Lower leg skin (tissue), 3 donors: Measurements from ENCODE around the gene JAKMIP2.

Source experiments
- CTCF ChIP-seq, 3 donors: fragments of 450-650 bp; IDR thresholded peaks; one replicate each; pipeline ENCODE4 v1.5.1; 2016; ENCODE audit warnings: antibody characterized with exemption in 3 of 3, mild to moderate bottlenecking in 3 of 3, moderate library complexity in 2 of 3
- POLR2A ChIP-seq, 2 donors: fragments of 450-650 bp; IDR thresholded peaks; one replicate each; pipeline ENCODE4 v1.6.1; 2016 to 2017; ENCODE audit warnings: antibody characterized with exemption in 2 of 2, mild to moderate bottlenecking in 1 of 2, moderate library complexity in 1 of 2

DNA sequence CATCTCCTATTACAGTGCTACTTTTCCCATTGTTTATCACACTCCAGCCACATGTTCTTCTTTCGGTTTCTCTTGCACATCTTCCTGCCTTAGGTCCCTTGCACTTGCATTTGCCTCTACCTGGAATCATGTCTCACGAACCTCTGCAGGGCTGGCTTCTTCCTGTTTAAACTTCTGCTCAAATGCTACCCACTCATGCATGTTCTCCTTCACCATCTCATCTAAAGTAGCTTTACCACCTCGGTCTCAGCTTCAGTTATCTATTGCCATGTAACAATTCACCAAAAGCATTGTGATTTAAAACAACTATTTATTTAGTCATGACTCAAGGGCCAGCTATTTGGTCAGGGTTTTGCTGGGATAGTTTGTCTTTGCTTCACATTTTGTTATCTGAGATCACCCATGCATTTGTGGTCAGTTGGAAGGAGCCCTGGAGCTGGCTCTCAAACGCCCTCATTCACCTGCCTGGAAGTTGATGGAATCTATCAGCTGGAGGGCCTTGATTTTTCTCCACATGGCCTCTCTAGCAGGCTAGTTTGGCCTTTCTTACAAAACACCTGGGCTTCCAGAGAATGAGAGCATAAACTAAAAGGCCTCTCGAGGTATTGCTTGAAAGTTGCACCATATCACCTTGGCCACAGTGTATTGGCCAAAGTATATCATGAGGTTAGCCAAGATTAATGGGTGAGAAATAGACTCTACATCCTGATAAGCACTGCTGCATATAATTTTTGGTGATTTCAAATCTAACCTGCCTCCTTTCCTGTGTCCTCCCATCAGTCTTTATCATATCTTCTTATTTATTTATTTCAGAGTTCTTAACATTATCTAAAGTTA is 27.5 kb upstream of the JAKMIP2 start:
- no peak for TF ChIP-seq POLR2A (IDR thresholded peaks at IDR 0.05)
- no peak for TF ChIP-seq CTCF (IDR thresholded peaks at IDR 0.05)
